ENCODE measurements around the gene SEMA3G. TPM values are rescaled to one million over a fixed set of nuclear protein-coding genes. Genes with fewer than 3 reads are reported as not detected.

Gene SEMA3G
- total RNA-seq, 2 experiments from 2014 or later, result 0.08 to 0.19 TPM

DNA sequence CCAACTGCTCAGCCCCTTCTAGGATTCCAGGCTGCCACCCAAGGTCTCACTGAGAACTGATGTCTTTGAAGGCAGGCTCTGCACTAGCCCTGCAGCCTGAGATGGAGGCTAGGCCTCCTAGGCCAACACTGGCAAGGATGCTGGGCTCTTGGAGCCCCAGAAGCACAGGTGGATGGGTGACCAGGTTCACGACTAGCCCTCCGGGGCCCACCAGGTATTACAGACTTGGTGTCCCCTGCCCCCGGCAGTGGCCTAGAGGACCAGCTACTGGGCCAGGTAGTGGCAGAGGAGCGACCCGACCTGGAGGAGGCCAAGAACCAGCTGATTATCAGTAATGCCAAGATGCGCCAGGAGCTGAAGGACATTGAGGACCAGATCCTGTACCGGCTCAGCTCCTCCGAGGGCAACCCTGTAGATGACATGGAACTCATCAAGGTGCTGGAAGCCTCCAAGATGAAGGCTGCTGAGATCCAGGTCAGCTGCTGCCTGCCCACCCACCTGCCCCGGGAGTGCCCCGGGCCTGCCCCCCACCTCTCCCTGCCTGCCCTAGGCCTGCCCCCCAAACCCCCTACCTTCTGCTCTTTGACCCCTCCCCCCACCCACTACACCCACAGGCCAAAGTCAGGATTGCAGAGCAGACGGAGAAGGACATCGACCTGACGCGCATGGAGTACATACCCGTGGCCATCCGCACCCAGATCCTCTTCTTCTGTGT is 52.5 kb downstream of the SEMA3G start:
- POLR2A ChIA-PET, result no interaction called here
- CTCF ChIA-PET, result no interaction called here

GRCh38 chr3:52391096-52391495 is 53.8 kb downstream of the SEMA3G start:
- ChIA-PET CTCF (no interaction called here), POLR2A (no interaction called here)

DNA sequence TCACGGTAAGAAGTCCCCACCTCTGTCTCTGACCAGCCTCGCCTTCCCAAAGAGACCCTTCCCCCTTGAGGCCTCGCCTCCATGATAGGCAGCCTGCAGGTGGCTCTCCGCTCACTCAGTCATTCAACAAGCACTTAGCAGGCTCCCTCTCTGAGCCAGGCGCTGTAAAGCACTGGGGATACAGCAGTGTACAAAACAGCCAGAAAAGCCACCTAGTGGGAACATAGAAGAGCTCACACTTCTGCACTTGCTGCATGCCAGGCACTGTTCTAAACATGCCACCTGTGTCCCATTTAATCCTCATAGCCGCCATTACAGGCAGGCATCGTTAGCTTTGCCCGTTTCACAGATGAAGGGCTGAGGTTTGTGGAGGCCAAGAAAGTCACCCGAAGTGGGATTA is 56.0 kb downstream of the SEMA3G start:
- CTCF ChIA-PET, result no interaction called here
- POLR2A ChIA-PET, result no interaction called here

DNA sequence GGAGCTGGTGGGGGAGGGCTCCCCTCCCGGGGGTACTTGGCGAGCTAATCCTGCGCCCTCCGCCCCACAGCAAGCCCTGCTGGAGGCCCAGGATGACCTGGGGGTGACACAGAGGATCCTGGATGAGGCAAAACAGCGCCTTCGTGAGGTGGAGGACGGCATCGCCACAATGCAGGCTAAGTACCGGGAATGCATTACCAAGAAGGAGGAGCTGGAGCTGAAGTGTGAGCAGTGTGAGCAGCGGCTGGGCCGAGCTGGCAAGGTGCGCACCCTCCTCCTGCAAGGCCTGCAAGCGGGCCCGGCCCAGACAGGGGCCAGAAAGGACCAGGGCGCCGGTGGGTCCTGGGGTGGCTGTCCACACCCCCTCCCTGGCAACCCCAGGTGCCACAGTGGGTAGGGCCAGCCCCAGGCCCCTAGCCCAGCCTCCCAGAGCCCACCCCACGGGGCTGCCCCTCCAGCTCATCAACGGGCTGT is 56.5 kb downstream of the SEMA3G start:
- ChIA-PET CTCF (interaction anchor here (1.0 kb wide), 1 partner anchor 154 kb away, joined by 3 read pairs; no protein-coding TSS in a partner anchor), POLR2A (no interaction called here)

DNA sequence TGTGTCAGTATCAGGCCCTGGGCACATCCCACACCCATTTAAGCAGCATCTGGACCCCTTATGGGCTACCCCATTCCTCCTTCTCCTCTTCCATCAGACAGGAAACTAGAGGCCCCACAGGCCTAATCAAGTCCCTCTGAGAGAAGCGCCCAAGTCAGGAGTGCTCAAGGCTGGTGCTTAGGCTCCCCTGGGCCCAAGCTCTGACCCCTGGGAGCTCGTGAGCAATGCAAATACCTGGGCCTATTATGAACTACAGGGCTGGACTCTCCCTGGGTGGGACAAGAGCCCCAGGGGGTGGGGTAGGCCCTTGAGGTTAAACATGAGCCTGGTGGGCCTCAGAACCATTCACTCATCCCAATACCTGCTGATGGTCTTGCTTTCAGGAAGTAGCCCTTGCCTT is 57.4 kb downstream of the SEMA3G start:
- CTCF ChIA-PET, result interaction anchor here (1.1 kb wide), 1 partner anchor 167 kb away, joined by 3 read pairs; no protein-coding TSS in a partner anchor
- POLR2A ChIA-PET, result no interaction called here

DNA sequence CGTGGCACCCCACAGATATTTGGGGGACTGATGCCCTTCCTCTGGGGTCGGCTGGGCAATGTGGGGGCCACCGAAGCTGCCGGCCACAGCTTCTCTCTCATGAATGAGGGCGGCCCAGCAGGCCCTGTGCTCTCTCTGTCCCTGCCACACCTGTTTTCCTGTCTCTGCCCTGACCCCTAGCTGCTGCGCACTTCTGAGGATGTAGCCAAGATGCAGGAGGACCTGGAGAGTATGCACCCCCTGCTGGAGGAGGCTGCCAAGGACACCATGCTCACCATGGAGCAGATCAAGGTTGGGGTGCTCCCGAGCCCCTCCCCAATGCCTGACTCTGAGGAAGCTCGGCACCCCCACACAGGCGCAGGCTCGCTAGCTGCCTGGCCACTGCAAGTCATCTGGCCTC is 59.7 kb downstream of the SEMA3G start:
- ChIA-PET CTCF (interaction anchor here (0.9 to 1.5 kb wide), 3 partner anchors 16 to 153 kb away, joined by 3 read pairs; no protein-coding TSS in a partner anchor), POLR2A (no interaction called here)

- ChIA-PET CTCF (interaction anchor here (0.9 to 1.5 kb wide), 4 partner anchors 15 to 158 kb away, joined by 3 read pairs; no protein-coding TSS in a partner anchor), POLR2A (interaction anchor here (0.7 kb wide), 1 partner anchor 159 kb away, joined by 3 read pairs; the partner anchor contains the start of gene TLR9)
Measured at GRCh38 chr3:52384019-52384761, 60.7 kb downstream of the SEMA3G start.

DNA sequence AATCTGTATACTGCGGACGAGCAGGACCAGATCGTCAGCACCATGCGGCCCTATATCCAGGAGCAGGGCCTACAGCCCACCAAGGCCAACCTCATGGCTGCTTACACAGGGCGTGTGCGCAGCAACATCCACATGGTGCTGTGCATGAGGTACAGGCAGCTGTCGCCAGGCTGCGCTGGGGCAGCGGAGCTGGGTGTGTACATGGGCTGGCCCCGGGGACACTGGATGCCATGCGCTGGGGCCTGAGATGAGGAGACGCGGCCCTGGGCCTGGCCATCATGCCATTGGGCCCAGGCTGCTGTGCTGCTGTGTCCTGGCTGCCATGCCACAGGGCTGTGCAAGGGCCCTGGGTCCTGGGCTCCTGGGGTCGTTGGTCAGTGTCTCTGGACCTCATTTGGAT is 61.5 kb downstream of the SEMA3G start:
- ChIA-PET CTCF (interaction anchor here (1.1 kb wide), 1 partner anchor 157 kb away, joined by 3 read pairs; no protein-coding TSS in a partner anchor), POLR2A (no interaction called here)

Other genes with a start within 250 kb of the SEMA3G start
- 10 to 100 TPM; 71.7 to 73.8 TPM for gene ALAS1, start 246.9 kb downstream of the SEMA3G start, total RNA-seq
- under 1 TPM; 0.23 to 0.50 TPM for gene TLR9, start 219.5 kb downstream of the SEMA3G start, total RNA-seq
- gene TWF2, start 205.9 kb downstream of the SEMA3G start, total RNA-seq, result 100 to 1,000 TPM; 117 to 123 TPM
- gene PPM1M, start 199.3 kb downstream of the SEMA3G start, total RNA-seq, result 10 to 100 TPM; 70.2 to 75.3 TPM
- 100 to 1,000 TPM; 123 to 124 TPM for gene WDR82, start 166.5 kb downstream of the SEMA3G start, total RNA-seq
- gene GLYCTK, start 157.3 kb downstream of the SEMA3G start, total RNA-seq, result 10 to 100 TPM; 18.5 to 19.7 TPM
- 1 to 10 TPM; 4.4 to 4.5 TPM for gene DNAH1, start 128.8 kb downstream of the SEMA3G start, total RNA-seq
- 100 to 1,000 TPM; 108 to 109 TPM for gene BAP1, start 35.1 kb downstream of the SEMA3G start, total RNA-seq
- gene PHF7, start 34.4 kb downstream of the SEMA3G start, total RNA-seq, result 10 to 100 TPM; 10.3 to 10.8 TPM
- gene TNNC1, start 8.9 kb upstream of the SEMA3G start, total RNA-seq, result 1 to 10 TPM; 1.3 to 2.1 TPM
- 10 to 100 TPM; 58.9 to 60.7 TPM for gene NISCH, start 10.5 kb upstream of the SEMA3G start, total RNA-seq
- gene STAB1, start 50.2 kb upstream of the SEMA3G start, total RNA-seq, result not detected
- 10 to 100 TPM; 97.3 to 99.2 TPM for gene NT5DC2, start 88.8 kb upstream of the SEMA3G start, total RNA-seq
- 10 to 100 TPM; 18.6 to 21.6 TPM for gene UQCC5, start 91.5 kb upstream of the SEMA3G start, total RNA-seq
- gene PBRM1, start 240.8 kb upstream of the SEMA3G start, total RNA-seq, result 10 to 100 TPM; 65.4 to 71.2 TPM
- 100 to 1,000 TPM; 240 to 247 TPM for gene GNL3, start 240.9 kb upstream of the SEMA3G start, total RNA-seq

Data from activated CD8-positive, alpha-beta memory T cell treated with anti-CD3 and anti-CD28 coated beads for 36 hours (primary cell).